ENCODE data around the gene SOX5.

DNA sequence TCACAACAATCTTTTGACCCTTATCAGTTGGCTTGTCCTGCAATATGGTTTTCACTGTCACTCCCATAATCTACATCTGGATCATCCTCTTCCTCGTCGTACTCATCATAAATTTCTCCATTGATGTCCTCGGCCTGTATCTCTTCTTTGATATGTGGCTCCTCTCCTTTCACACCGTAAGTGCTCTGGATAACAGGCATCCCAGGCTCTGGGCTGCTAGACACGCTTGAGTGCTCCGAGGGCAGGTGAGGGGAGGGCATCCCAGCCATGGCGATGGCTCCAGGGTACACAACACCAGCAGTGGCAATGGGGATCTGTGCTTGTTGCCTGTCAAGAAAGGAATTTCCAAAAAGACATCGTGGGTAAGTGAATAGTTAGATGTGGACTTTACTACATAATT is 415.3 kb downstream of the SOX5 start:
- TF ChIP-seq CTCF (IDR thresholded peaks at IDR 0.05) (no peak), POLR2A (IDR thresholded peaks at IDR 0.05) (no peak)

Measured in heart left ventricle (tissue), 13 donors.